Measurements from ENCODE around the gene NT5C2.
"Not testable (repeated sequence)": the region's sequence is repeated elsewhere in the genome, so short reads cannot be mapped to it uniquely, and the experiment has no call there.

NT5C2 gene

DNA sequence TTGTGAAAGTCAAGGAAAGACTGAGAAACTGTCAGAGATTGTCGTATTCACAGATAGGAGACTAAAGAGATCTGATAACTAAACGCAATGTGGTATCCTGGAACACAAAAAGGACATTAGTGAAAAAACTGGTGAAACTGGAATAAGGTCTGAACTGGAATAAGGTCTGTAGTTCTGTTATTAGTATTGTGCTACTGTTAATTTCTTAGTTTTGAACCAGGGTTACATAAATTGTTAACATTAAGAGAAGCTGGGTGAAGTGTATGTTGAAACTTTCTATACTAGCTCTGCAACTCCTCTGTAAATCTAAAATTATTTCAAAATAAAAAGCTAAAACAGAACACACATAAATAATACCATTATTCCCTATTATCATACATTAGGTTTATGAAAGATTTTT is 3.4 kb upstream of the NT5C2 start:
- TF ChIP-seq, protein P1, sequence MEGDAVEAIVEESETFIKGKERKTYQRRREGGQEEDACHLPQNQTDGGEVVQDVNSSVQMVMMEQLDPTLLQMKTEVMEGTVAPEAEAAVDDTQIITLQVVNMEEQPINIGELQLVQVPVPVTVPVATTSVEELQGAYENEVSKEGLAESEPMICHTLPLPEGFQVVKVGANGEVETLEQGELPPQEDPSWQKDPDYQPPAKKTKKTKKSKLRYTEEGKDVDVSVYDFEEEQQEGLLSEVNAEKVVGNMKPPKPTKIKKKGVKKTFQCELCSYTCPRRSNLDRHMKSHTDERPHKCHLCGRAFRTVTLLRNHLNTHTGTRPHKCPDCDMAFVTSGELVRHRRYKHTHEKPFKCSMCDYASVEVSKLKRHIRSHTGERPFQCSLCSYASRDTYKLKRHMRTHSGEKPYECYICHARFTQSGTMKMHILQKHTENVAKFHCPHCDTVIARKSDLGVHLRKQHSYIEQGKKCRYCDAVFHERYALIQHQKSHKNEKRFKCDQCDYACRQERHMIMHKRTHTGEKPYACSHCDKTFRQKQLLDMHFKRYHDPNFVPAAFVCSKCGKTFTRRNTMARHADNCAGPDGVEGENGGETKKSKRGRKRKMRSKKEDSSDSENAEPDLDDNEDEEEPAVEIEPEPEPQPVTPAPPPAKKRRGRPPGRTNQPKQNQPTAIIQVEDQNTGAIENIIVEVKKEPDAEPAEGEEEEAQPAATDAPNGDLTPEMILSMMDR (IDR thresholded peaks at IDR 0.05; ENCODE audit: borderline replicate concordance, insufficient read depth, low read depth, low read length): no peak
- no peak overlapping the region for H3K4me3 ChIP-seq (ENCODE audit: low read depth, low read length)

DNA sequence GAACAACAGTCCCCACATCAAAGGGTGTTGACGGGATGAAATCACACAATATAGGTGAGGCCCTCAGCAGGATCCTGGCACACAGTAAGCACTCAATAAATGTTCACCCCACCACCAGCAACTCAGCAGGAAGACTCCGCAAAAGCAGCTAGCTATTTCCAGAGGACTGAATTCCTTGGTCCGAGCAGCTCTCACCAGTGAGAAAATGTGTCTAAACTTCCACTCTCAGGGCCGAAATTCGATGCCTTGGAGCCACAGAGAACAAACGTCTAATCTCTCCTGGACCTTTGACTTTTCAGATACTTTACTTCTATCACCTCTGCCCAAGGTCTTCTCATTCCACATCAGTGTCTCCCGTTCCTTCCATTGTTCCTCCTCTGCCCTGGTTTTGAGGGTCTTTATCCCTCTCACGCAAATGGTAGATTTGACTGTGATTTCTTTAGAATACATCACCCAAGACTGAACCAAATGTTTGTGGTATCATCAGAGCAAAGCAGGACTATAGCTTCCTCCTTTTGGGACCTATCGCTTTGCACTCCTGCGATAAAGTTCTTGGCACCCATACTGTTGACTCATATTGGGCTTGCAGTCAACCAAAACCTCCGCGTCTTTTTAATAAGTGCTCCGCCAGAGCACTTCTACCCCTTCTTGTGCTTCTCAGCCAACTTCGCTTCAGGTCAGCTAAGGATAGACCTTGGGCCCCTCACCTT is 903 bp upstream of the NT5C2 start:
- TF ChIP-seq, protein P1 (IDR thresholded peaks at IDR 0.05; ENCODE audit: borderline replicate concordance, insufficient read depth, low read depth, low read length): no peak
- H3K4me3 ChIP-seq (ENCODE audit: low read depth, low read length): peak overlapping the region; percentile 87

DNA sequence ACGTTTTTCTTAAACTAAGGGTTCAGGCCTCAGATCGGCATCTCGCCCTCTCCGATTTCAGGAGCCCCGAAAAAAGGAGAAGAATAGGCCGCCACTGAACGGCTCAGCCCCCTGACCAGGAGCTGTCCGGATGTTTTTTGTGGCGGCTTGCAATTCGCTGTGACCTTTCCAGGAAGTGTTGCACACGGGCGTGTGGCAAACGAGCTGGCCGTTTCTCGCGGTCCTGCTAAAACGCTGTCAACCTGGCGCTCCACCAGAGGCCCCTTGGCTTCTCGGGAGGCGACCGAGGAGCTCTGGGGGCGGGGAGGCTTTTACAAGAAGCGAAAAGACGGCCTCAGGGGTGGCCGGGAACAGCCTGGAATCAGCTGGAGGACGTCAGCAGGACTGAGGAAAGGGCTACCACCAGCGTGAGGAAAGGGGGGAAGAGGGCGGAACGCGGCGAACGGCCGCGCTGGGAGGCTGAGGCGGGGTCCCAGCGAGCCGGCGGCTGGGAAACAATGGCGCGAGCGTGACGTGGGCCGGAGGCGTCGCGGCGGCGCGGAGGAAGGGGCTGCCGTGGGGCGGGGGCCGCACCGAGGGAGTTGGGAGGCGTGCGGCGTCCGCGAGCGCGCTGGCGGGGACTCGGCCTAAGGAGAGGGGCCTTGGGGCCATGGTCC is 493 bp downstream of the NT5C2 start:
- TF ChIP-seq, protein P1 (IDR thresholded peaks at IDR 0.05; ENCODE audit: borderline replicate concordance, insufficient read depth, low read depth, low read length): no peak
- peak overlapping the region; percentile 87 for H3K4me3 ChIP-seq (ENCODE audit: low read depth, low read length)

DNA sequence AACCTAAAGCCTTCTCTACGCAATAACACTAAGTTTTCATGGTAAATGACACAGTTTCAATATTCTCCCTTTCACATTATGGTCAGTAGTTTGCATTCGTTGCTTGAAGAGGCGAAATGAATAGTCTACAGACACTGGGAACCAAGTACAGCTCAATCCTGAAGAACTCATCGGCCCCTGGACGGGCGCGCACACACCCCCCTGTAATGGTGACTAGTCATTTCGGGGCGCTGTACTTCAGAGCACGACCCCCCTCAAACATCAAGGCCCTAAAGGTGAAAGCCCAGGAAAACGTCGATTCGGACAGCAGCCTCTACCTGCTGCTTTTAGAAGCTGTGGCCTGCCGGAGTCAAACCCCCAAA is 1.0 kb downstream of the NT5C2 start:
- TF ChIP-seq, protein P1 (IDR thresholded peaks at IDR 0.05; ENCODE audit: borderline replicate concordance, insufficient read depth, low read depth, low read length): no peak
- H3K4me3 ChIP-seq (ENCODE audit: low read depth, low read length): peak overlapping the region; percentile 87

DNA sequence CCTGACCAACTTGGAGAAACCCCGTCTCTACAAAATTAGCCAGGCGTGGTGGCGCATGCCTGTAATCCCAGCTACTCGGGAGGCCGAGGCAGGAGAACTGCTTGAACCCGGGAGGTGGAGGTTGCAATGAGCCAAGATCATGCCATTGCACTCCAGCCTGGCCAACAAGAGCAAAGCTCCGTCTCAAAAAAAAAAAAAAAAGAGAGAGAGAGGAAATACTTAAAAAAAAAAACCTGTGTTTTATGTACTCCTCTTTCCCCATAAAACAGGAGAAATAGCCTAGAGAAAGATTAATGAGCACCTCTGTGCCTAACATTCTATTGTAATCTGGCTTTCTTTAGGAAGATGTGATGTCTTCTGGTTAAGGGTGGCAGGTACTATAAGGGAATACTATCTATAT is 1.9 kb downstream of the NT5C2 start:
- not testable (repeated sequence) for H3K4me3 ChIP-seq (ENCODE audit: low read depth, low read length)

DNA sequence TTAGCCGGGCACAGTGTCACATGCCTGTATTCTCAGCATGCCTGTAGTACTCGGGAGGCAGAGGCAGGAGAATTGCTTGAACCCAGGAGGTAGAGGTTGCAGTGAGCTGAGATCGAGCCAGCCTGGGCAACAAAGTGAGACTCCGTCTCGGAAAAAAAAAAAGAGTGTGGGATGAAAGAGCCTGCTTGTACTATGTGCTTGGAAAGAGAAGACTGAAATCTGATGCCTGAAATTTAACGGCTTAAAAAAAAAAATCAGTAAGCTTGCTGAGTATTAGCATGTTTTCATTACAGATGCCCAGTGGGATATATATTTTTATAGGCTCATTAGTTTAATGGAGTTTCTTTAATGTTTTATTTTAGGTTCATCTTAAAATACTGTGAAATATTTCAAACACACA is 4.2 kb downstream of the NT5C2 start:
- no peak overlapping the region for H3K4me3 ChIP-seq (ENCODE audit: low read depth, low read length)
- TF ChIP-seq, protein P1 (IDR thresholded peaks at IDR 0.05; ENCODE audit: borderline replicate concordance, insufficient read depth, low read depth, low read length): no peak

DNA sequence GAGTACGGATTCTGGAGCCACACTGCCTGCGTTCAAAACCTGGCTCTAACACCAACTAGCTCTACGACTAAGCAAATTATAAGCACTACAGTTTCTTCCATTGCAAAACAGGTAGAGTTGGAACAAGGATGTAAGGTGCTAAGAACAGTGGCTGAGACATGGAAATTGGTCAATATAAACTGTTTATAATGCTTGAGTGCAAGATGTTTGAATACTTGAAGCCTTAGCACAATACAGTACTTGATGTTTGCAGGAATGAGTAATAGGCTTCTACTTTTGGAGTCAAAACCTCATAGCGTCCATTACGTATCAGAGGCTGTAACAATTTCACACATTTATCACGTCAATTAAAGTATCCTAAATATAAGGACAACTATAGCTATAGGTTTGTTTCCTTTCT is 6.9 kb downstream of the NT5C2 start:
- no peak overlapping the region for H3K4me3 ChIP-seq (ENCODE audit: low read depth, low read length)

More for the DNA sequence above, 6.9 kb downstream of the NT5C2 start:
- TF ChIP-seq, protein P1 (IDR thresholded peaks at IDR 0.05; ENCODE audit: borderline replicate concordance, insufficient read depth, low read depth, low read length): no peak
